Measurements from ENCODE around the gene POLE2.

DNA sequence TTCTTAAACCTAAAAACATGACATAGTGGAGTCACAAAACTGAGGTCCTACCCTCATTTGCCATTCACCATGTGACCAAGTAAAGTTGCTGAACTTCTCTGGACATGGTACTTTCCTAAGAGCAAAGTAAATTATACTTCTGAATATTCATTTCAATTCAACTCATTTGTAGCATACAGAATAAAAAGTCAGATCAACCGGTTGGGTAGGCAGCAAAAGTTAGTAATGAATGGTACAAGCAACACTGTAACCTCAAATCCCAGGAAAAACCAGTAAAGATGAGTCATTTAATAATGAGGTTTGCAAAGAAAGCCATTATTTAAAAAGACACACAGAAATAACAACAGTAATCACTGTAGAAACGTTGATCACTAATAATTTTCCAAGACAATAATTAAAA lies 8.7 kb downstream of the POLE2 start:
- TF ChIP-seq, protein P1, sequence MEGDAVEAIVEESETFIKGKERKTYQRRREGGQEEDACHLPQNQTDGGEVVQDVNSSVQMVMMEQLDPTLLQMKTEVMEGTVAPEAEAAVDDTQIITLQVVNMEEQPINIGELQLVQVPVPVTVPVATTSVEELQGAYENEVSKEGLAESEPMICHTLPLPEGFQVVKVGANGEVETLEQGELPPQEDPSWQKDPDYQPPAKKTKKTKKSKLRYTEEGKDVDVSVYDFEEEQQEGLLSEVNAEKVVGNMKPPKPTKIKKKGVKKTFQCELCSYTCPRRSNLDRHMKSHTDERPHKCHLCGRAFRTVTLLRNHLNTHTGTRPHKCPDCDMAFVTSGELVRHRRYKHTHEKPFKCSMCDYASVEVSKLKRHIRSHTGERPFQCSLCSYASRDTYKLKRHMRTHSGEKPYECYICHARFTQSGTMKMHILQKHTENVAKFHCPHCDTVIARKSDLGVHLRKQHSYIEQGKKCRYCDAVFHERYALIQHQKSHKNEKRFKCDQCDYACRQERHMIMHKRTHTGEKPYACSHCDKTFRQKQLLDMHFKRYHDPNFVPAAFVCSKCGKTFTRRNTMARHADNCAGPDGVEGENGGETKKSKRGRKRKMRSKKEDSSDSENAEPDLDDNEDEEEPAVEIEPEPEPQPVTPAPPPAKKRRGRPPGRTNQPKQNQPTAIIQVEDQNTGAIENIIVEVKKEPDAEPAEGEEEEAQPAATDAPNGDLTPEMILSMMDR (IDR thresholded peaks at IDR 0.05; ENCODE audit: low read depth, low read length) = no peak
- TF ChIP-seq POLR2A (IDR thresholded peaks at IDR 0.05; ENCODE audit: extremely low read depth, insufficient read length) (no peak), MYC (IDR thresholded peaks at IDR 0.05; ENCODE audit: low read depth, low read length) (no peak)
- TF ChIP-seq, protein P2, sequence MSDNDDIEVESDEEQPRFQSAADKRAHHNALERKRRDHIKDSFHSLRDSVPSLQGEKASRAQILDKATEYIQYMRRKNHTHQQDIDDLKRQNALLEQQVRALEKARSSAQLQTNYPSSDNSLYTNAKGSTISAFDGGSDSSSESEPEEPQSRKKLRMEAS (IDR thresholded peaks at IDR 0.05; ENCODE audit: low read depth, low read length) = no peak

All from NB4 (cell line).